H1 (cell line): ENCODE measurements around the gene MYH10. TPM values are rescaled to one million over a fixed set of nuclear protein-coding genes. Genes with fewer than 3 reads are reported as not detected.

Source experiments
- CTCF ChIA-PET: fragments of 300-600 bp; sonication (Branson Sonifier 250); formaldehyde crosslinking; loops from one replicate; lab custom pipeline; 2021; ENCODE audit not compliant: partially characterized antibody; lab: Charles Lee
- POLR2A ChIA-PET: fragments of 300-600 bp; sonication (Branson Sonifier 250); formaldehyde crosslinking; loops from one replicate; lab custom pipeline; 2021; ENCODE audit warnings: inconsistent platforms; ENCODE audit not compliant: partially characterized antibody; lab: Charles Lee
- DNase-seq, 2 experiments: peaks; one replicate each; pipeline versions ENCODE4 v3.0.0 to v3.0.0-alpha.2; 2010 to 2022; ENCODE audit warnings: low spot score in 2 of 2, low read depth in 1 of 2, mixed read lengths in 1 of 2
- FAIRE-seq: peaks from 2 replicates; lab custom pipeline; 2011; peaks lifted over from hg19 to GRCh38; lab: Jason Lieb, UNC
- H2AFZ ChIP-seq: 2 replicates; pipeline ENCODE4 v1.8.1; 2012; ENCODE audit warnings: low read length, inconsistent platforms
- H2AK5ac ChIP-seq: 2 replicates; pipeline ENCODE4 v1.6.1; 2013; ENCODE audit warnings: low read depth, low read length
- H2BK120ac ChIP-seq: replicated peaks from 2 replicates; pipeline ENCODE3; 2013; ENCODE audit warnings: low read depth, low read length, inconsistent platforms
- H2BK12ac ChIP-seq: 2 replicates; pipeline ENCODE4 v1.6.1; 2013; ENCODE audit warnings: low read depth, low read length
- H2BK15ac ChIP-seq: 2 replicates; pipeline ENCODE4 v1.6.1; 2013; ENCODE audit warnings: low read length
- H2BK20ac ChIP-seq: 2 replicates; pipeline ENCODE4 v1.6.1; 2013; ENCODE audit warnings: low read length
- H2BK5ac ChIP-seq: 2 replicates; pipeline ENCODE4 v1.6.1; 2013; ENCODE audit warnings: low read depth, low read length
- H3K14ac ChIP-seq: 2 replicates; pipeline ENCODE4 v1.6.1; 2013; ENCODE audit warnings: inconsistent platforms; ENCODE audit not compliant: insufficient read length
- H3K18ac ChIP-seq: 2 replicates; pipeline ENCODE4 v1.6.1; 2013; ENCODE audit warnings: low read length; ENCODE audit errors: extremely low read depth
- H3K23ac ChIP-seq: 2 replicates; pipeline ENCODE4 v1.6.1; 2013; ENCODE audit warnings: inconsistent platforms; ENCODE audit not compliant: insufficient read length
- H3K23me2 ChIP-seq: 2 replicates; pipeline ENCODE4 v1.6.1; 2013; ENCODE audit warnings: low read depth, low read length
- H3K27ac ChIP-seq: 2 replicates; pipeline ENCODE4 v1.6.1; 2011; ENCODE audit warnings: low read depth, low read length, inconsistent platforms
- H3K27me3 ChIP-seq, 4 experiments: replicated peaks in 1 of 4; 1 replicate in 1 of 4; 2 replicates in 3 of 4; pipeline versions ENCODE4 v1.6.1 to v1.8.1; 2011 to 2013; ENCODE audit warnings: low read length in 3 of 4, mild to moderate bottlenecking in 3 of 4, inconsistent platforms in 2 of 4, mixed read lengths in 2 of 4, moderate library complexity in 1 of 4; ENCODE audit not compliant: control insufficient read depth in 3 of 4, insufficient read depth in 3 of 4; ENCODE audit errors: extremely low read depth in 1 of 4
- H3K36me3 ChIP-seq, 4 experiments: 2 replicates each; pipeline versions ENCODE4 v1.6.1 to v1.8.1; 2011 to 2013; ENCODE audit warnings: mild to moderate bottlenecking in 4 of 4, low read length in 3 of 4, moderate library complexity in 2 of 4, control low read depth in 1 of 4, inconsistent platforms in 1 of 4; ENCODE audit not compliant: insufficient read depth in 4 of 4, control insufficient read depth in 2 of 4
- H3K4ac ChIP-seq: replicated peaks from 2 replicates; pipeline ENCODE3; 2013; ENCODE audit warnings: low read length, low read depth, mixed read lengths, inconsistent platforms; ENCODE audit not compliant: insufficient read length
- H3K4me1 ChIP-seq, 4 experiments: replicated peaks in 1 of 4; 1 replicate in 1 of 4; 2 replicates in 3 of 4; pipeline versions ENCODE4 v1.6.1 to v1.8.1; 2011 to 2013; ENCODE audit warnings: low read length in 3 of 4, inconsistent platforms in 2 of 4, mixed read lengths in 1 of 4; ENCODE audit not compliant: insufficient read depth in 4 of 4, control insufficient read depth in 3 of 4
- H3K4me2 ChIP-seq, 2 experiments: 2 replicates each; pipeline versions ENCODE4 v1.6.1 to v1.8.1; 2011 to 2013; ENCODE audit warnings: low read depth in 2 of 2, low read length in 2 of 2, control low read depth in 1 of 2, inconsistent platforms in 1 of 2, mild to moderate bottlenecking in 1 of 2; ENCODE audit not compliant: insufficient read depth in 1 of 2
- H3K4me3 ChIP-seq, 4 experiments: fragments of 200-600, 300-600 bp in 1 of 4; sonication (generic), shearing (Covaris generic), sonication (Bioruptor Twin) in 1 of 4; 2 replicates each; pipeline versions ENCODE4 v1.5.1 to v1.8.1; 2011 to 2016; ENCODE audit warnings: low read length in 4 of 4, low read depth in 3 of 4, control low read depth in 2 of 4, inconsistent platforms in 2 of 4, mild to moderate bottlenecking in 2 of 4, mixed read lengths in 1 of 4, moderate library complexity in 1 of 4; ENCODE audit not compliant: insufficient read depth in 2 of 4; ENCODE audit errors: extremely low read depth in 1 of 4
- H3K56ac ChIP-seq: replicated peaks from 2 replicates; pipeline ENCODE3; 2013; ENCODE audit warnings: low read depth, mild to moderate bottlenecking, mixed read lengths, low read length, inconsistent platforms; ENCODE audit not compliant: insufficient read length
- H3K79me1 ChIP-seq: 2 replicates; pipeline ENCODE4 v1.6.1; 2013; ENCODE audit warnings: low read depth, low read length, control low read depth
- H3K79me2 ChIP-seq, 2 experiments: 2 replicates each; pipeline versions ENCODE4 v1.6.1 to v1.8.1; 2012 to 2013; ENCODE audit warnings: low read length in 2 of 2, mild to moderate bottlenecking in 2 of 2, inconsistent platforms in 1 of 2; ENCODE audit not compliant: insufficient read depth in 2 of 2, control insufficient read depth in 1 of 2
- H3K9ac ChIP-seq, 4 experiments: replicated peaks in 1 of 4; 1 replicate in 1 of 4; 2 replicates in 3 of 4; pipeline versions ENCODE4 v1.6.1 to v1.8.1; 2011 to 2013; ENCODE audit warnings: low read depth in 3 of 4, low read length in 3 of 4, control low read depth in 2 of 4, mild to moderate bottlenecking in 2 of 4, moderate library complexity in 2 of 4, inconsistent platforms in 1 of 4; ENCODE audit errors: extremely low read depth in 1 of 4
- H3K9me3 ChIP-seq, 2 experiments: 2 replicates each; pipeline versions ENCODE4 v1.6.1 to v1.8.1; 2012 to 2013; ENCODE audit warnings: mild to moderate bottlenecking in 2 of 2, moderate library complexity in 2 of 2, control low read depth in 1 of 2, inconsistent platforms in 1 of 2, low read depth in 1 of 2, low read length in 1 of 2, mixed read lengths in 1 of 2; ENCODE audit not compliant: insufficient read depth in 2 of 2
- H4K20me1 ChIP-seq, 2 experiments: replicated peaks in 1 of 2; 2 replicates each; pipeline versions ENCODE3 to v1.8.1; 2011 to 2013; ENCODE audit warnings: inconsistent platforms in 2 of 2, low read length in 2 of 2, mild to moderate bottlenecking in 1 of 2; ENCODE audit not compliant: insufficient read depth in 2 of 2, control insufficient read depth in 1 of 2
- H4K5ac ChIP-seq: 2 replicates; pipeline ENCODE4 v1.6.1; 2013; ENCODE audit warnings: low read length, low read depth, mixed read lengths, inconsistent platforms; ENCODE audit not compliant: insufficient read length
- H4K8ac ChIP-seq: 2 replicates; pipeline ENCODE4 v1.8.0; 2013; ENCODE audit warnings: mild to moderate bottlenecking, moderate library complexity, low read length, inconsistent platforms; ENCODE audit not compliant: insufficient read depth; ENCODE audit errors: extremely low read depth
- H4K91ac ChIP-seq: replicated peaks from 2 replicates; pipeline ENCODE3; 2013; ENCODE audit warnings: low read length, mixed read lengths, inconsistent platforms; ENCODE audit not compliant: insufficient read length
- POU5F1 ChIP-seq: IDR thresholded peaks from 2 replicates; pipeline ENCODE4 v1.6.1; 2011; ENCODE audit warnings: low read depth, mild to moderate bottlenecking, low read length, moderate library complexity
- SIN3A ChIP-seq, 2 experiments: IDR thresholded peaks in 1 of 2; conservative IDR thresholded peaks in 1 of 2; 2 replicates each; pipeline ENCODE4 v1.6.1; 2011 to 2012; ENCODE audit warnings: low read length in 2 of 2, improper control_type of control experiment in 1 of 2, low read depth in 1 of 2, mild to moderate bottlenecking in 1 of 2
- WGBS, 2 experiments: shearing (Covaris generic) in 1 of 2; methylation state at CpG; one replicate each; pipeline versions ENCODE4 v1.1.6 to v1.1.7; 2013 to 2015; ENCODE audit warnings: low lambda C conversion rate in 2 of 2, mixed read lengths in 2 of 2, inconsistent platforms in 1 of 2, low coverage in 1 of 2, missing lambda C conversion rate in 1 of 2; ENCODE audit not compliant: insufficient replicate concordance in 2 of 2, insufficient coverage in 1 of 2, insufficient read length in 1 of 2; ENCODE audit errors: extremely low coverage in 1 of 2, missing lambda C conversion rate in 1 of 2; 5-methylcytosine and 5-hydroxymethylcytosine counted together
- polyA plus RNA-seq, 7 experiments: library from polyadenylated mRNA; depleted of rRNA in 3 of 7; stranded (reverse) in 5 of 7; unstranded in 2 of 7; fragments of >200 nt in 5 of 7; fragments of 200-250 nt in 2 of 7; gene quantifications; 1 replicate in 5 of 7; 2 replicates in 1 of 7; 4 replicates in 1 of 7; pipeline versions ENCODE4 v1.2.1 to v1.2.3, GENCODE V29; 2011 to 2013; ENCODE audit warnings: missing spikeins in 2 of 7, mixed read lengths in 2 of 7
- total RNA-seq: library from RNA; stranded (reverse); fragmentation: NEBNext Ultra II Directional; extraction: Animal tissue kit (Norgen Biotek cat#: 25700); gene quantifications from 2 replicates; pipeline ENCODE4 v1.2.1, GENCODE V29; 2021
- TF ChIP-seq, protein P1 (sequence below): IDR thresholded peaks from 2 replicates; pipeline ENCODE4 v1.6.1; 2012; ENCODE audit warnings: inconsistent platforms

MYH10 gene
- total and polyA plus RNA-seq, 2 of the 8 experiments (the other 6 are each of a cell fraction or from before 2014, with no cell fraction given), result 64.1 to 289 TPM

DNA sequence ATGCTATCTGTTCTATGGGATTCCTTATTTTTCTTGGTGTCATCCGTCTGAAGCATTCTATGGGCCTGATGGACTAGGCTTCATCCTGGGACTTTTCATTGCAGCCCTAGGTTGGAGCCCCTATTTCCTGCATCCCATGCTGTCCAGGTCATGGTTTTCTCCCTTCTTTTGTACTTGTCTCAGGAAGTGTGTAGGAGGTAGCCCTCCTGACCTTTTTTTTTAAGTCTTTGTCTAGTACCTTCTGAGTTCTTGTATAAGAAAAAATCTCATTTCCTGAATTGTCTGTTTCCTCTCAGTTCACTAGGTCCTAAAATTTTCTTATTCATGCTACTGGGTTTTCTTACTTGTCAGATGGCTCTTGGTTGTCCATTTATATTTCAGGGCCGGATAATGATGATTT lies 188.8 kb downstream of the MYH10 start:
- H3K9ac ChIP-seq, result no peak overlapping the region
- peaks cover 0 to 50% of the 10 kb centered on the region in 2 experiments; a peak in 2 of 4 replicates for H3K79me2 ChIP-seq
- H4K91ac ChIP-seq, result no peak overlapping the region
- no peaks in the 10 kb centered on the region for H3K23me2 ChIP-seq
- H2BK5ac ChIP-seq, result no peak overlapping the region
- H3K27me3 ChIP-seq, result no peaks in the 10 kb centered on the region
- H2BK15ac ChIP-seq, result no peak overlapping the region
- FAIRE-seq (no peak), DNase-seq (no peak)
- peaks cover 0 to 2% (median under 1%) of the 10 kb centered on the region in 4 experiments; a peak in 2 of 7 replicates for H3K4me1 ChIP-seq
- H3K4ac ChIP-seq, result no peak overlapping the region
- H2BK20ac ChIP-seq, result no peak overlapping the region
- H3K4me2 ChIP-seq, result no peak overlapping the region
- no peak overlapping the region for H2AFZ ChIP-seq
- H2BK120ac ChIP-seq, result no peak overlapping the region
- no peak overlapping the region for H2BK12ac ChIP-seq
- 93% methylated on average over 2 of the region's 2 CpGs; no CpG with 5 or more reads in 1 of the 2 experiments for WGBS, 2 experiments
- no peak overlapping the region for H3K23ac ChIP-seq
- H2AK5ac ChIP-seq, result no peak overlapping the region
- H3K36me3 ChIP-seq, result peaks cover 0 to 8% (median 0%) of the 10 kb centered on the region in 4 experiments; a peak in 2 of 8 replicates
- peaks cover 0 to 2% of the 10 kb centered on the region in 2 experiments for H4K20me1 ChIP-seq
- H3K27ac ChIP-seq, result no peak overlapping the region
- H3K9me3 ChIP-seq, result no peaks in the 10 kb centered on the region
- H3K4me3 ChIP-seq, result no peak overlapping the region
- no peak overlapping the region for H3K14ac ChIP-seq
- ChIA-PET POLR2A (no interaction called here), CTCF (no interaction called here)
- no peaks in the 10 kb centered on the region; the same call in 1 of the 2 replicates for H3K79me1 ChIP-seq
- no peak overlapping the region for H4K5ac ChIP-seq
- H3K18ac ChIP-seq, result no peak overlapping the region
- no peak overlapping the region for H4K8ac ChIP-seq
- no peak overlapping the region for H3K56ac ChIP-seq
- TF ChIP-seq, protein P1, sequence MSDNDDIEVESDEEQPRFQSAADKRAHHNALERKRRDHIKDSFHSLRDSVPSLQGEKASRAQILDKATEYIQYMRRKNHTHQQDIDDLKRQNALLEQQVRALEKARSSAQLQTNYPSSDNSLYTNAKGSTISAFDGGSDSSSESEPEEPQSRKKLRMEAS, result no peak
- TF ChIP-seq POU5F1, result no peak
- no peak for TF ChIP-seq SIN3A (conservative IDR thresholded peaks at IDR 0.05 in 1 of 2, IDR thresholded peaks at IDR 0.05 in 1 of 2; ENCODE audit: low read depth in 1 of 2, low read length in 2 of 2)
